A549 (cell line): ENCODE data around the gene NSUN7.

Experiments used
- BCL3 ChIP-seq: fragments of >200 bp; sonication (Bioruptor Twin); formaldehyde crosslinking; IDR thresholded peaks from 3 replicates; pipeline ENCODE4 v1.6.1; 2016
- BHLHE40 ChIP-seq: IDR thresholded peaks from 2 replicates; pipeline ENCODE4 v1.6.1; 2012; ENCODE audit warnings: low read depth, low read length, inconsistent platforms
- CTCF ChIP-seq: fragments of >200 bp; sonication (Bioruptor Twin); formaldehyde crosslinking; IDR thresholded peaks from 3 replicates; pipeline ENCODE4 v1.5.1; 2016
- EHMT2 ChIP-seq: fragments of 200-600 bp; sonication (generic); IDR thresholded peaks from 2 replicates; pipeline ENCODE4 v1.6.1; 2016; ENCODE audit warnings: antibody characterized with exemption, low read depth, mild to moderate bottlenecking, moderate library complexity
- JUN ChIP-seq, 2 experiments: fragments of >200 bp; sonication (Bioruptor Twin); formaldehyde crosslinking; IDR thresholded peaks; 2 replicates in 1 of 2; 3 replicates in 1 of 2; pipeline ENCODE4 v1.6.1; 2016 to 2017
- NFE2L2 ChIP-seq: fragments of 150-350 bp; conservative IDR thresholded peaks from 2 replicates; pipeline ENCODE4 v1.6.1; 2014; ENCODE audit warnings: low read length
- POLR2AphosphoS2 ChIP-seq: conservative IDR thresholded peaks from 2 replicates; pipeline ENCODE4 v1.6.1; 2012; ENCODE audit warnings: low read length, improper control_type of control experiment, inconsistent platforms
- RFX5 ChIP-seq: fragments of 450-650 bp; IDR thresholded peaks from 2 replicates; pipeline ENCODE4 v1.7.1; 2014; ENCODE audit warnings: antibody characterized with exemption, mild to moderate bottlenecking, moderate library complexity
- TF ChIP-seq, protein P1 (sequence below): fragments of 250-450 bp; sonication (Bioruptor Pico); IDR thresholded peaks from 2 replicates; pipeline ENCODE4 v1.5.0; 2020; ENCODE audit warnings: low read depth, mild to moderate bottlenecking, moderate library complexity

- TF ChIP-seq NFE2L2 = no peak
- TF ChIP-seq CTCF = no peak
- TF ChIP-seq EHMT2 = no peak
- TF ChIP-seq, protein P1, sequence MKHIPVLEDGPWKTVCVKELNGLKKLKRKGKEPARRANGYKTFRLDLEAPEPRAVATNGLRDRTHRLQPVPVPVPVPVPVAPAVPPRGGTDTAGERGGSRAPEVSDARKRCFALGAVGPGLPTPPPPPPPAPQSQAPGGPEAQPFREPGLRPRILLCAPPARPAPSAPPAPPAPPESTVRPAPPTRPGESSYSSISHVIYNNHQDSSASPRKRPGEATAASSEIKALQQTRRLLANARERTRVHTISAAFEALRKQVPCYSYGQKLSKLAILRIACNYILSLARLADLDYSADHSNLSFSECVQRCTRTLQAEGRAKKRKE = no peak
- TF ChIP-seq POLR2AphosphoS2 = no peak
- no peak for TF ChIP-seq BCL3
- TF ChIP-seq BHLHE40 = no peak
- TF ChIP-seq RFX5 = no peak
- no peak for TF ChIP-seq JUN (IDR thresholded peaks at IDR 0.05)
These were observed 100.7 kb downstream of the NSUN7 start for GRCh38 chr4:40850496-40850895.
